ENCODE data around the gene SOBP.

DNA sequence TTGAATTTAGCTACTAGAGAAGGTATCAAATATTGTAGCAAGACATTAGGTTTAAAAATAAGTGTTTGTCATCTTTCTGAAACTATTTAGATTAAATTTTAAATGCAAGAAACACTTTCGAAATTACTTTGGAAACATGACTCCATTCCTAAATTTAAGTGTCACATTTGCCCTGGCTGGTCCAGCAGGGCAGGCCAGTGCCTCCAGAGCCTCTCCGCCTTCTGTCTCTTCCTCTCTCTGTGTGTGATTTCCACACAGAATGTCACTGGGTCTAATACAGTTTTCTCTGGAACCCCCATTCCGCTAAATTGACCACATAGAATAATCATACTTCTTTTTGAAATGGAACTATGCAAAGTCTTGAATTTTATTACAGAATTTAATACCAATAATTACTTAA is 111.5 kb downstream of the SOBP start:
- TF ChIP-seq CTCF (IDR thresholded peaks at IDR 0.05) (no peak), POLR2A (IDR thresholded peaks at IDR 0.05) (no peak)

Measured in esophagus squamous epithelium (tissue), 4 donors.